Tibial artery (tissue), 4 donors: ENCODE measurements around the gene FAM118A.

Experiments
- DNase-seq, 2 donors: peaks; one replicate each; pipeline ENCODE4 v3.0.0-alpha.2; 2019
- H3K27ac ChIP-seq, 2 donors: fragments of 200-600 bp; sonication (generic) in 1 of 2; 1 replicate in 1 of 2; 2 replicates in 1 of 2; pipeline ENCODE4 v1.5.1; 2018 to 2019; ENCODE audit warnings: mild to moderate bottlenecking in 1 of 2
- H3K27me3 ChIP-seq, 2 donors: fragments of 200-600 bp; sonication (generic) in 1 of 2; one replicate each; pipeline versions ENCODE4 v1.5.1 to v1.6.0; 2016 to 2019
- H3K36me3 ChIP-seq, 3 donors: fragments of 200-600 bp; sonication (generic) in 2 of 3; one replicate each; pipeline ENCODE4 v1.5.1; 2016 to 2019; ENCODE audit warnings: mild to moderate bottlenecking in 2 of 3
- H3K4me1 ChIP-seq, 4 donors: fragments of 200-600 bp; sonication (generic) in 2 of 4; 1 replicate in 3 of 4; 2 replicates in 1 of 4; pipeline ENCODE4 v1.5.1; 2016 to 2019
- H3K4me3 ChIP-seq, 2 donors: fragments of 200-600 bp; sonication (generic) in 1 of 2; 1 replicate in 1 of 2; 2 replicates in 1 of 2; pipeline ENCODE4 v1.5.1; 2018 to 2019; ENCODE audit warnings: mild to moderate bottlenecking in 2 of 2
- H3K9me3 ChIP-seq, 3 donors: fragments of 200-600 bp; sonication (generic) in 1 of 3; one replicate each; pipeline ENCODE4 v1.5.1; 2016 to 2019
- intact Hi-C: fragments of 100-400 bp; cut with DNase I; formaldehyde crosslinking; loops from one replicate; pipeline ENCODE4 v1.15.0; 2023; ENCODE audit warnings: low total_unique reads
- TF ChIP-seq, protein P1 (sequence below), 2 experiments: fragments of 200-600 bp in 1 of 2; fragments of 450-650 bp in 1 of 2; IDR thresholded peaks; one replicate each; pipeline ENCODE4 v1.5.1; 2017 to 2019; ENCODE audit warnings: antibody characterized with exemption in 2 of 2, mild to moderate bottlenecking in 1 of 2, moderate library complexity in 1 of 2

FAM118A gene

GRCh38 chr22:45263463-45264269 is 46.1 kb upstream of the FAM118A start:
- H3K4me1 ChIP-seq: peaks cover 0 to 21% (median 12%) of the 10 kb centered on the region in 4 donors
- intact Hi-C loops: no loop called here
- TF ChIP-seq, protein P1, sequence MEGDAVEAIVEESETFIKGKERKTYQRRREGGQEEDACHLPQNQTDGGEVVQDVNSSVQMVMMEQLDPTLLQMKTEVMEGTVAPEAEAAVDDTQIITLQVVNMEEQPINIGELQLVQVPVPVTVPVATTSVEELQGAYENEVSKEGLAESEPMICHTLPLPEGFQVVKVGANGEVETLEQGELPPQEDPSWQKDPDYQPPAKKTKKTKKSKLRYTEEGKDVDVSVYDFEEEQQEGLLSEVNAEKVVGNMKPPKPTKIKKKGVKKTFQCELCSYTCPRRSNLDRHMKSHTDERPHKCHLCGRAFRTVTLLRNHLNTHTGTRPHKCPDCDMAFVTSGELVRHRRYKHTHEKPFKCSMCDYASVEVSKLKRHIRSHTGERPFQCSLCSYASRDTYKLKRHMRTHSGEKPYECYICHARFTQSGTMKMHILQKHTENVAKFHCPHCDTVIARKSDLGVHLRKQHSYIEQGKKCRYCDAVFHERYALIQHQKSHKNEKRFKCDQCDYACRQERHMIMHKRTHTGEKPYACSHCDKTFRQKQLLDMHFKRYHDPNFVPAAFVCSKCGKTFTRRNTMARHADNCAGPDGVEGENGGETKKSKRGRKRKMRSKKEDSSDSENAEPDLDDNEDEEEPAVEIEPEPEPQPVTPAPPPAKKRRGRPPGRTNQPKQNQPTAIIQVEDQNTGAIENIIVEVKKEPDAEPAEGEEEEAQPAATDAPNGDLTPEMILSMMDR (IDR thresholded peaks at IDR 0.05): peak; percentile 67 to 71
- H3K27ac ChIP-seq: no peak overlapping the region
- DNase-seq: peak; percentile 86
- H3K4me3 ChIP-seq: no peak overlapping the region
- H3K27me3 ChIP-seq: no peaks in the 10 kb centered on the region
- H3K36me3 ChIP-seq: no peaks in the 10 kb centered on the region
- no peaks in the 10 kb centered on the region for H3K9me3 ChIP-seq

DNA sequence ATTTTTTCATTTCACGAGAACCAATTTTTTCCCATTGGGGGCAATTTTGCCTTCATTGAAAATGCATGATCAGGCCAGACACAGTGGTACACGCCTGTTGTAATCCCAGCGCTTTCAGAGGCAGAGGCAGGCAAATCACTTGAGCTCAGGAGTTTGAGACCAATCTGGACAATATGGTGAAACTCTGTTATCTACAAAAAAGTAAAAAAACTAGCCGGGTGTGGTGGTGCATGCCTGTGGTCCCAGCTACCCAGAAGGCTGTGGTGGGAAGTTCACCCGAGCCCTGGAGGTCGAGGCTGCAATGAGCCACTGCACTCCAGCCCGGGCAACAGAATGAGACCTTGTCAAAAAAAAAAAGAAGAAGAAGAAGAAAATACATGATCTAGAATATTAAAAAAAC is 44.2 kb upstream of the FAM118A start:
- intact Hi-C loops: no loop called here
- TF ChIP-seq, protein P1 (IDR thresholded peaks at IDR 0.05): no peak
- Histone ChIP-seq H3K9me3 (no peaks in the 10 kb centered on the region), H3K27me3 (no peaks in the 10 kb centered on the region), H3K4me3 (no peak overlapping the region), H3K36me3 (no peaks in the 10 kb centered on the region), H3K27ac (no peak overlapping the region), H3K4me1 (peaks cover 0 to 35% (median 21%) of the 10 kb centered on the region in 4 donors)
- no peak for DNase-seq

GRCh38 chr22:45268167-45268957 is 41.4 kb upstream of the FAM118A start:
- no peaks in the 10 kb centered on the region for H3K27me3 ChIP-seq
- TF ChIP-seq, protein P1 (IDR thresholded peaks at IDR 0.05): no peak
- H3K36me3 ChIP-seq: no peaks in the 10 kb centered on the region
- peak overlapping the region; percentile 64 to 69 for H3K27ac ChIP-seq
- H3K4me3 ChIP-seq: peak overlapping the region; percentile 55
- H3K4me1 ChIP-seq: peaks cover 3 to 51% (median 33%) of the 10 kb centered on the region in 4 donors
- DNase-seq: no peak
- intact Hi-C loops: loop anchor here (2.0 kb wide), 2 partner anchors 166 to 288 kb away; no protein-coding TSS in a partner anchor
- H3K9me3 ChIP-seq: no peaks in the 10 kb centered on the region

DNA sequence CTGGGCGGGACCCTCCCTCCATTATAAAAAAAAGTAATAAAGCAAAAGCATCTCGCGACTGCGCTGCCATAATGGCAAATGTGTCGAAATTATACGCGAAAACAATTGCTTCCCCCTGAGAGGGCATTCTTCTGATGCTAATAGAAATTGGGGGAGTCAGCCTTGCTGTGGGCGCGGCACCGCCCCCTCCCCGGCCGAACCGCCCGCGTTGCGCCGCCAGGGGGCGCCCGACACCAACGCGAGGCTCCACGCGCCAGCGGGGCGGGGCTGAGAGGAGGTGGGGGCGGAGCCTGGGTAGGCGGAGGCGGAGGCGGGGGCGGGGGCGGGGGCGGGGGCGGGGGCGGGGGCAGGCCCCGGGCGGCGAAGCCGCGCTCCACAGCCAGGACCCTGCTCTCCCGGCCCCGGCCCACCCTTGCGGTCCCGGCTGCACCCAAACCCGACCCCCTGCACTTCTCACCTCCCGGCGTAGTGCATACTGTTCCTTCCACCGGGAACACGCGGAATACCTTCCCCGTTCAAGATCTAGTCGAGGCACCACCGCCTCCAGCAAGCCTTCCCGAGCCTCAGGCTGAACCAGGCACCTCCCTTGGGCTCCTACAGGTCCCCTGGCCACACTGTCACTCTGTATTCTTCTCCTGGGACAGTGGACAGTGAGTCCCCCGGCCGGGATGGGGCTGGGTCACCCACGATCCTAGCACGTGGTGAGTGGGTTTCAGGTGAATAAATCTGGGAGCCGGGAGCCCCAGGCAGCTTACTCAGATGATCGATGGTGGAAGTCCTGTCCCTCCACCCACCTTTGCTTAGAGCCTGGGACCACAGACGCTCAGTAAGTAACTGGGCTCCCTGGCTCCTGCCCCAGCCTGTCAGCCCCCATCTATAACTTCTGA is 40.5 kb upstream of the FAM118A start:
- DNase-seq: peak; percentile 79 to 85
- Histone ChIP-seq H3K27ac (peak overlapping the region; percentile 64 to 69), H3K4me1 (peaks cover 3 to 43% (median 30%) of the 10 kb centered on the region in 4 donors), H3K9me3 (no peaks in the 10 kb centered on the region), H3K27me3 (no peaks in the 10 kb centered on the region), H3K36me3 (no peaks in the 10 kb centered on the region), H3K4me3 (peak overlapping the region; percentile 55)
- intact Hi-C loops: loop anchor here (2.0 kb wide), 2 partner anchors 166 to 288 kb away; no protein-coding TSS in a partner anchor
- TF ChIP-seq, protein P1 (IDR thresholded peaks at IDR 0.05): peak; percentile 89 to 97
